Activated CD8-positive, alpha-beta memory T cell treated with anti-CD3 and anti-CD28 coated beads, Interleukin-2, amount 10 ng/mL, durations not matched to agents 7 days and 5 days (primary cell): ENCODE data around the gene ZNF177. TPM values are rescaled to one million over a fixed set of nuclear protein-coding genes. Genes with fewer than 3 reads are reported as not detected.

Experiments
- total RNA-seq, 2 experiments: library from RNA; stranded (reverse); gene quantifications; one replicate each; pipeline ENCODE4 v1.2.3, GENCODE V29; 2021

The ZNF177 gene
- total RNA-seq, 2 experiments from 2014 or later, result 1.1 to 1.2 TPM

Other genes with a start within 250 kb of the ZNF177 start
- gene OR7G1, start 247.2 kb upstream of the ZNF177 start, total RNA-seq, result not detected
- not detected for gene OR7G3, start 236.1 kb upstream of the ZNF177 start, total RNA-seq
- gene ZNF317, start 222.6 kb upstream of the ZNF177 start, total RNA-seq, result 10 to 100 TPM; 36.8 to 44.5 TPM
- not detected for gene OR7D2, start 184.0 kb upstream of the ZNF177 start, total RNA-seq
- gene OR7D4, start 143.4 kb upstream of the ZNF177 start, total RNA-seq, result not detected
- not detected for gene OR7E24, start 112.1 kb upstream of the ZNF177 start, total RNA-seq
- gene ZNF699, start 53.2 kb upstream of the ZNF177 start, total RNA-seq, result 1 to 10 TPM; 6.7 to 9.0 TPM
- gene ZNF559, start 38.8 kb upstream of the ZNF177 start, total RNA-seq, result 10 to 100 TPM; 10.9 to 14.9 TPM
- gene ZNF266, start 72.6 kb downstream of the ZNF177 start, total RNA-seq, result 10 to 100 TPM; 34.1 to 48.3 TPM
- not detected for gene ZNF560, start 135.6 kb downstream of the ZNF177 start, total RNA-seq
- 10 to 100 TPM; 12.7 to 13.9 TPM for gene ZNF426, start 175.6 kb downstream of the ZNF177 start, total RNA-seq
- gene ZNF121, start 221.5 kb downstream of the ZNF177 start, total RNA-seq, result 10 to 100 TPM; 53.9 to 55.7 TPM